Gastrocnemius medialis (tissue), 4 donors: ENCODE measurements around the gene PPM1L. TPM values are rescaled to one million over a fixed set of nuclear protein-coding genes. Genes with fewer than 3 reads are reported as not detected.

ENCODE experiments used
- ATAC-seq, 2 donors: fragments of 150-250 bp; one replicate each; pipeline ENCODE4 v1.9.1; 2016
- DNase-seq, 2 donors: peaks; one replicate each; pipeline ENCODE4 v3.0.0-alpha.2; 2019
- H3K27ac ChIP-seq, 4 donors: fragments of 200-600 bp; sonication (generic); 1 replicate in 1 of 4; 2 replicates in 3 of 4; pipeline ENCODE4 v1.5.1; 2016 to 2018; ENCODE audit warnings: mild to moderate bottlenecking in 2 of 4, moderate library complexity in 1 of 4
- H3K27me3 ChIP-seq, 3 donors: fragments of 200-600 bp; sonication (generic) in 2 of 3; 1 replicate in 1 of 3; 2 replicates in 2 of 3; pipeline versions ENCODE4 v1.5.1 to v1.6.0; 2016 to 2019; ENCODE audit warnings: mild to moderate bottlenecking in 1 of 3, moderate library complexity in 1 of 3
- H3K36me3 ChIP-seq, 2 donors: fragments of 200-600 bp; sonication (generic) in 1 of 2; one replicate each; pipeline ENCODE4 v1.5.1; 2017 to 2018
- H3K4me1 ChIP-seq, 2 donors: fragments of 200-600 bp; sonication (generic) in 1 of 2; one replicate each; pipeline ENCODE4 v1.5.1; 2016 to 2017; ENCODE audit warnings: mild to moderate bottlenecking in 2 of 2
- H3K4me3 ChIP-seq, 4 donors: fragments of 200-600 bp; sonication (generic) in 3 of 4; 1 replicate in 1 of 4; 2 replicates in 3 of 4; pipeline ENCODE4 v1.5.1; 2016 to 2019; ENCODE audit warnings: mild to moderate bottlenecking in 2 of 4
- H3K9me3 ChIP-seq, 3 donors: fragments of 200-600 bp; sonication (generic) in 2 of 3; 1 replicate in 1 of 3; 2 replicates in 2 of 3; pipeline ENCODE4 v1.5.1; 2016 to 2019
- CTCF ChIP-seq, 5 experiments: fragments of 450-650 bp in 3 of 5; fragments of 200-600 bp in 2 of 5; sonication (generic) in 2 of 5; IDR thresholded peaks in 4 of 5; conservative IDR thresholded peaks in 1 of 5; 1 replicate in 4 of 5; 2 replicates in 1 of 5; pipeline ENCODE4 v1.5.1; 2016 to 2019; ENCODE audit warnings: antibody characterized with exemption in 5 of 5, mild to moderate bottlenecking in 3 of 5, moderate library complexity in 3 of 5
- POLR2A ChIP-seq, 2 donors: fragments of 450-650 bp; IDR thresholded peaks; one replicate each; pipeline ENCODE4 v1.6.1; 2017; ENCODE audit warnings: antibody characterized with exemption in 2 of 2, mild to moderate bottlenecking in 2 of 2, moderate library complexity in 2 of 2
- in situ Hi-C, 4 donors: fragments of 200-750 bp; cut with MboI; loops; one replicate each; pipeline versions ENCODE4 v1.15.0 to v1.8.0; 2017; ENCODE audit warnings: low sequenced_read_pairs in 4 of 4
- intact Hi-C: fragments of 100-400 bp; cut with DNase I; formaldehyde crosslinking; loops from one replicate; pipeline ENCODE4 v1.15.1; 2023; ENCODE audit warnings: low total_unique reads
- total RNA-seq, 4 donors: library from RNA; depleted of rRNA; stranded (reverse); fragments of >200 nt; gene quantifications; one replicate each; pipeline versions ENCODE4 v1.1.0 to v1.2.3, GENCODE V29; 2016

Gene PPM1L
- total RNA-seq, 4 donors from 2014 or later: 85.0 to 243 (median 122) TPM

GRCh38 chr3:161035711-161036110 is 279.7 kb downstream of the PPM1L start:
- H3K27ac ChIP-seq: no peak overlapping the region

GRCh38 chr3:161038725-161039124 is 282.7 kb downstream of the PPM1L start:
- ATAC-seq (no peak), DNase-seq (no peak)
- in situ Hi-C loops: no loop called here
- no peaks in the 10 kb centered on the region for H3K36me3 ChIP-seq
- H3K27ac ChIP-seq: no peak overlapping the region
- no peaks in the 10 kb centered on the region for H3K27me3 ChIP-seq
- intact Hi-C loops: no loop called here
- no peak overlapping the region for H3K4me3 ChIP-seq
- no peaks in the 10 kb centered on the region for H3K9me3 ChIP-seq
- no peaks in the 10 kb centered on the region for H3K4me1 ChIP-seq
- TF ChIP-seq POLR2A (IDR thresholded peaks at IDR 0.05) (no peak), CTCF (IDR thresholded peaks at IDR 0.05 in 4 of 5, conservative IDR thresholded peaks at IDR 0.05 in 1 of 5) (no peak)

More at GRCh38 chr3:161035711-161036110, 279.7 kb downstream of the PPM1L start:
- TF ChIP-seq CTCF (IDR thresholded peaks at IDR 0.05 in 4 of 5, conservative IDR thresholded peaks at IDR 0.05 in 1 of 5) (no peak), POLR2A (IDR thresholded peaks at IDR 0.05) (no peak)
- no peaks in the 10 kb centered on the region for H3K36me3 ChIP-seq
- H3K9me3 ChIP-seq: no peaks in the 10 kb centered on the region
- intact Hi-C loops (no loop called here), in situ Hi-C loops (no loop called here)
- DNase-seq (no peak), ATAC-seq (peak in 1 of 2 donors; percentile 39)
- no peaks in the 10 kb centered on the region for H3K27me3 ChIP-seq
- no peaks in the 10 kb centered on the region for H3K4me1 ChIP-seq
- H3K4me3 ChIP-seq: no peak overlapping the region

- in situ Hi-C loops (no loop called here), intact Hi-C loops (no loop called here)
- H3K27ac ChIP-seq: no peak overlapping the region
- H3K4me1 ChIP-seq: no peaks in the 10 kb centered on the region
- TF ChIP-seq POLR2A (IDR thresholded peaks at IDR 0.05): no peak
- no peak for TF ChIP-seq CTCF (IDR thresholded peaks at IDR 0.05 in 4 of 5, conservative IDR thresholded peaks at IDR 0.05 in 1 of 5)
- no peaks in the 10 kb centered on the region for H3K9me3 ChIP-seq
- H3K36me3 ChIP-seq: no peaks in the 10 kb centered on the region
- ATAC-seq (no peak), DNase-seq (no peak)
- H3K4me3 ChIP-seq: no peak overlapping the region
- no peaks in the 10 kb centered on the region for H3K27me3 ChIP-seq
Measured at GRCh38 chr3:161042023-161042501, 286.0 kb downstream of the PPM1L start.

- Histone ChIP-seq H3K27me3 (no peaks in the 10 kb centered on the region), H3K4me3 (no peak overlapping the region), H3K4me1 (no peaks in the 10 kb centered on the region), H3K36me3 (no peaks in the 10 kb centered on the region), H3K9me3 (no peaks in the 10 kb centered on the region), H3K27ac (no peak overlapping the region)
- ATAC-seq: peak in 1 of 2 donors; percentile 30
- in situ Hi-C loops: no loop called here
- TF ChIP-seq CTCF (IDR thresholded peaks at IDR 0.05 in 4 of 5, conservative IDR thresholded peaks at IDR 0.05 in 1 of 5): no peak
- TF ChIP-seq POLR2A (IDR thresholded peaks at IDR 0.05): no peak
- intact Hi-C loops: no loop called here
- no peak for DNase-seq
Measured at GRCh38 chr3:161043336-161044035, 287.5 kb downstream of the PPM1L start.
